KMS-11 (cell line): ENCODE data around the gene ITSN1.

Experiments
- H2AFZ ChIP-seq: fragments of 200-600 bp; sonication (generic); 2 replicates; pipeline ENCODE4 v1.6.1; 2016; ENCODE audit warnings: antibody characterized with exemption, mixed run types, low read depth
- H3K27ac ChIP-seq: fragments of 200-600 bp; sonication (generic); 2 replicates; pipeline ENCODE4 v1.6.1; 2016; ENCODE audit warnings: mild to moderate bottlenecking, mixed run types
- H3K27me3 ChIP-seq: fragments of 200-600 bp; sonication (generic); 2 replicates; pipeline ENCODE4 v1.6.1; 2017; ENCODE audit warnings: mild to moderate bottlenecking, low read depth, mixed run types, moderate library complexity; ENCODE audit not compliant: insufficient read depth
- H3K36me3 ChIP-seq: fragments of 200-600 bp; sonication (generic); 2 replicates; pipeline ENCODE4 v1.6.1; 2017; ENCODE audit warnings: mild to moderate bottlenecking, mixed run types; ENCODE audit not compliant: insufficient read depth
- H3K4me1 ChIP-seq: fragments of 200-600 bp; sonication (generic); 2 replicates; pipeline ENCODE4 v1.6.1; 2016; ENCODE audit warnings: mild to moderate bottlenecking, low read depth, mixed run types; ENCODE audit not compliant: poor library complexity, severe bottlenecking
- H3K4me2 ChIP-seq: fragments of 200-600 bp; sonication (generic); 2 replicates; pipeline ENCODE4 v1.7.0; 2016; ENCODE audit warnings: mild to moderate bottlenecking, mixed run types
- H3K4me3 ChIP-seq: fragments of 200-600 bp; sonication (generic); IDR thresholded peaks from 2 replicates; pipeline ENCODE4 v1.6.1; 2017; ENCODE audit warnings: low read depth, low read length, mixed read lengths; ENCODE audit not compliant: insufficient read depth
- H3K79me2 ChIP-seq: fragments of 200-600 bp; sonication (generic); 2 replicates; pipeline ENCODE4 v1.6.1; 2016; ENCODE audit warnings: low read depth, mixed run types; ENCODE audit not compliant: insufficient read depth
- H3K9ac ChIP-seq: fragments of 200-600 bp; sonication (generic); 2 replicates; pipeline ENCODE4 v1.6.1; 2016; ENCODE audit warnings: mild to moderate bottlenecking, mixed run types
- H4K20me1 ChIP-seq: fragments of 200-600 bp; sonication (generic); 2 replicates; pipeline ENCODE4 v1.6.1; 2016; ENCODE audit warnings: mild to moderate bottlenecking, mixed run types; ENCODE audit not compliant: insufficient read depth
- TF ChIP-seq, protein P1 (sequence below): fragments of 200-600 bp; sonication (generic); conservative IDR thresholded peaks from 2 replicates; pipeline ENCODE4 v1.6.1; 2017; ENCODE audit warnings: low read depth, mild to moderate bottlenecking, antibody characterized with exemption, low read length, moderate library complexity, mixed read lengths

The ITSN1 gene

GRCh38 chr21:33885172-33885514, 242.8 kb downstream of the ITSN1 start:
- Histone ChIP-seq H3K27me3 (no peaks in the 10 kb centered on the region), H3K9ac (no peak overlapping the region), H2AFZ (no peak overlapping the region), H4K20me1 (no peaks in the 10 kb centered on the region), H3K4me1 (no peaks in the 10 kb centered on the region), H3K4me3 (no peak overlapping the region), H3K79me2 (no peaks in the 10 kb centered on the region), H3K27ac (no peak overlapping the region), H3K4me2 (no peak overlapping the region), H3K36me3 (no peaks in the 10 kb centered on the region)
- TF ChIP-seq, protein P1, sequence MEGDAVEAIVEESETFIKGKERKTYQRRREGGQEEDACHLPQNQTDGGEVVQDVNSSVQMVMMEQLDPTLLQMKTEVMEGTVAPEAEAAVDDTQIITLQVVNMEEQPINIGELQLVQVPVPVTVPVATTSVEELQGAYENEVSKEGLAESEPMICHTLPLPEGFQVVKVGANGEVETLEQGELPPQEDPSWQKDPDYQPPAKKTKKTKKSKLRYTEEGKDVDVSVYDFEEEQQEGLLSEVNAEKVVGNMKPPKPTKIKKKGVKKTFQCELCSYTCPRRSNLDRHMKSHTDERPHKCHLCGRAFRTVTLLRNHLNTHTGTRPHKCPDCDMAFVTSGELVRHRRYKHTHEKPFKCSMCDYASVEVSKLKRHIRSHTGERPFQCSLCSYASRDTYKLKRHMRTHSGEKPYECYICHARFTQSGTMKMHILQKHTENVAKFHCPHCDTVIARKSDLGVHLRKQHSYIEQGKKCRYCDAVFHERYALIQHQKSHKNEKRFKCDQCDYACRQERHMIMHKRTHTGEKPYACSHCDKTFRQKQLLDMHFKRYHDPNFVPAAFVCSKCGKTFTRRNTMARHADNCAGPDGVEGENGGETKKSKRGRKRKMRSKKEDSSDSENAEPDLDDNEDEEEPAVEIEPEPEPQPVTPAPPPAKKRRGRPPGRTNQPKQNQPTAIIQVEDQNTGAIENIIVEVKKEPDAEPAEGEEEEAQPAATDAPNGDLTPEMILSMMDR = no peak

- Histone ChIP-seq H3K4me2 (no peak overlapping the region), H4K20me1 (no peaks in the 10 kb centered on the region), H3K36me3 (no peaks in the 10 kb centered on the region), H2AFZ (no peak overlapping the region), H3K79me2 (no peaks in the 10 kb centered on the region), H3K27ac (no peak overlapping the region), H3K4me3 (no peak overlapping the region), H3K9ac (no peak overlapping the region), H3K27me3 (no peaks in the 10 kb centered on the region), H3K4me1 (no peaks in the 10 kb centered on the region)
- TF ChIP-seq, protein P1 = no peak
Observed at GRCh38 chr21:33886321-33886720, 244.0 kb downstream of the ITSN1 start.

DNA sequence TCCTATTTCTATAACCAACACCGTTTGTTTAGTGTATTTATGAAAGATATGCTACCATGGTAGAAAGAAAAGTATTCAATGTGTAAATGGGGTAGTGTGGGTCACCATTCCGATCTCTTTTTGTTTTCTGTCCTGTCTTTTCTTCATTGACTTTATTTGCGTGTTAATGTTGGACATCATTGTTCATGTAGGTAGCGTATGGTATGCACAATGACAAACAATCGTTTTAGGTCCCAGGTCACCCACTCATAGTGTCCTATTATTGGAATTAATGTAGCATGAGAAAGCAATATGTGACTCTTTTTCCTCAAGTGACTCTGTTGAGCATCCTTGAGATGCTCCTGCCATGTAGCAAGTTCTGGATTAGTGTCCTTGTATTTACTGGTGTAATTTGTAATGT, 247.9 kb downstream of the ITSN1 start:
- Histone ChIP-seq H3K4me2 (no peak overlapping the region), H3K4me1 (no peaks in the 10 kb centered on the region), H4K20me1 (no peaks in the 10 kb centered on the region), H3K27ac (no peak overlapping the region), H3K79me2 (no peaks in the 10 kb centered on the region), H2AFZ (no peak overlapping the region), H3K9ac (no peak overlapping the region), H3K36me3 (no peaks in the 10 kb centered on the region), H3K27me3 (no peaks in the 10 kb centered on the region), H3K4me3 (no peak overlapping the region)
- TF ChIP-seq, protein P1 = no peak

GRCh38 chr21:33892853-33893252, 250.6 kb downstream of the ITSN1 start:
- TF ChIP-seq, protein P1 = no peak
- no peak overlapping the region for H3K4me3 ChIP-seq

GRCh38 chr21:33893917-33894316, 251.6 kb downstream of the ITSN1 start:
- Histone ChIP-seq H3K27me3 (no peaks in the 10 kb centered on the region), H3K9ac (no peak overlapping the region), H3K36me3 (no peaks in the 10 kb centered on the region), H4K20me1 (no peaks in the 10 kb centered on the region), H3K79me2 (no peaks in the 10 kb centered on the region), H3K27ac (no peak overlapping the region), H3K4me2 (no peak overlapping the region), H3K4me3 (no peak overlapping the region), H2AFZ (no peak overlapping the region), H3K4me1 (no peaks in the 10 kb centered on the region)
- TF ChIP-seq, protein P1 = no peak

More at GRCh38 chr21:33892853-33893252, 250.6 kb downstream of the ITSN1 start:
- Histone ChIP-seq H4K20me1 (no peaks in the 10 kb centered on the region), H3K9ac (no peak overlapping the region), H3K36me3 (no peaks in the 10 kb centered on the region), H3K79me2 (no peaks in the 10 kb centered on the region), H2AFZ (no peak overlapping the region), H3K4me2 (no peak overlapping the region), H3K4me1 (no peaks in the 10 kb centered on the region), H3K27ac (no peak overlapping the region), H3K27me3 (no peaks in the 10 kb centered on the region)
